Body of pancreas (tissue), 4 donors: ENCODE measurements around the gene ZNF335.

ENCODE experiments used
- CTCF ChIP-seq, 7 experiments: fragments of 450-650 bp in 4 of 7; fragments of 200-600 bp in 3 of 7; sonication (generic) in 3 of 7; IDR thresholded peaks; one replicate each; pipeline ENCODE4 v1.5.1; 2016 to 2019; ENCODE audit warnings: antibody characterized with exemption in 7 of 7
- POLR2A ChIP-seq, 3 donors: fragments of 450-650 bp; IDR thresholded peaks; one replicate each; pipeline ENCODE4 v1.6.1; 2016; ENCODE audit warnings: antibody characterized with exemption in 3 of 3, mild to moderate bottlenecking in 2 of 3

- TF ChIP-seq POLR2A (IDR thresholded peaks at IDR 0.05) = no peak
- TF ChIP-seq CTCF (IDR thresholded peaks at IDR 0.05) = no peak
These were observed 23.1 kb downstream of the ZNF335 start for GRCh38 chr20:45948742-45949541.
